H9 (cell line): ENCODE results near the gene OTULINL. TPM values are rescaled to one million over a fixed set of nuclear protein-coding genes. Genes with fewer than 3 reads are reported as not detected.

Experiments
- DNase-seq: peaks from one replicate; pipeline ENCODE4 v3.0.0-alpha.2; 2017
- H2AFZ ChIP-seq: one replicate; pipeline ENCODE4 v1.6.1; 2013; ENCODE audit warnings: mild to moderate bottlenecking, low read length, control low read depth, moderate library complexity
- H2AK5ac ChIP-seq: 2 replicates; pipeline ENCODE4 v1.6.1; 2013; ENCODE audit warnings: low read length, control low read depth, mixed read lengths; ENCODE audit not compliant: insufficient read length
- H2BK120ac ChIP-seq: one replicate; pipeline ENCODE4 v1.6.1; 2013; ENCODE audit warnings: low read depth, mild to moderate bottlenecking, low read length, control low read depth, inconsistent platforms; ENCODE audit not compliant: poor library complexity, severe bottlenecking
- H2BK12ac ChIP-seq: 2 replicates; pipeline ENCODE4 v1.6.1; 2013; ENCODE audit warnings: low read length, control low read depth, mixed read lengths, low read depth; ENCODE audit not compliant: insufficient read length
- H2BK15ac ChIP-seq: 2 replicates; pipeline ENCODE4 v1.6.1; 2013; ENCODE audit warnings: low read depth, low read length, control low read depth
- H2BK20ac ChIP-seq: one replicate; pipeline ENCODE4 v1.6.1; 2013; ENCODE audit warnings: low read depth, mild to moderate bottlenecking, low read length, control low read depth, inconsistent platforms; ENCODE audit not compliant: poor library complexity, severe bottlenecking
- H2BK5ac ChIP-seq: 2 replicates; pipeline ENCODE4 v1.6.1; 2013; ENCODE audit warnings: low read length, control low read depth, mixed read lengths; ENCODE audit not compliant: insufficient read length
- H3K14ac ChIP-seq: 2 replicates; pipeline ENCODE4 v1.6.1; 2013; ENCODE audit warnings: low read length, control low read depth; ENCODE audit not compliant: insufficient read depth
- H3K18ac ChIP-seq: 2 replicates; pipeline ENCODE4 v1.6.1; 2013; ENCODE audit warnings: low read depth, mild to moderate bottlenecking, mixed read lengths, low read length, control low read depth; ENCODE audit not compliant: insufficient read length
- H3K23ac ChIP-seq: 2 replicates; pipeline ENCODE4 v1.6.1; 2013; ENCODE audit warnings: low read length, control low read depth, mixed read lengths, low read depth; ENCODE audit not compliant: insufficient read length
- H3K23me2 ChIP-seq: 2 replicates; pipeline ENCODE4 v1.6.1; 2013; ENCODE audit warnings: low read depth, mild to moderate bottlenecking, mixed read lengths, low read length, control low read depth; ENCODE audit not compliant: insufficient read length, poor library complexity, severe bottlenecking
- H3K27ac ChIP-seq: 2 replicates; pipeline ENCODE4 v1.5.1; 2013; ENCODE audit warnings: low read length, control low read depth, mixed read lengths, low read depth; ENCODE audit not compliant: insufficient read length
- H3K27me3 ChIP-seq: 2 replicates; pipeline ENCODE4 v1.6.1; 2013; ENCODE audit warnings: low read length, control low read depth, inconsistent platforms; ENCODE audit not compliant: insufficient read depth
- H3K4ac ChIP-seq: 2 replicates; pipeline ENCODE4 v1.6.1; 2013; ENCODE audit warnings: low read depth, mild to moderate bottlenecking, control low read depth, inconsistent platforms, low read length, moderate library complexity
- H3K4me1 ChIP-seq: 2 replicates; pipeline ENCODE4 v1.6.1; 2013; ENCODE audit warnings: low read length, control low read depth, inconsistent platforms; ENCODE audit not compliant: insufficient read depth
- H3K4me2 ChIP-seq: 2 replicates; pipeline ENCODE4 v1.6.1; 2013; ENCODE audit warnings: low read length, control low read depth, mixed read lengths; ENCODE audit not compliant: insufficient read length, insufficient read depth
- H3K56ac ChIP-seq: 2 replicates; pipeline ENCODE4 v1.6.1; 2013; ENCODE audit warnings: low read depth, mild to moderate bottlenecking, mixed read lengths, low read length, control low read depth; ENCODE audit not compliant: insufficient read length
- H3K79me1 ChIP-seq: 2 replicates; pipeline ENCODE4 v1.6.1; 2013; ENCODE audit warnings: low read depth, mild to moderate bottlenecking, moderate library complexity, low read length, control low read depth, inconsistent platforms; ENCODE audit not compliant: insufficient read depth, poor library complexity, severe bottlenecking
- H3K79me2 ChIP-seq: 2 replicates; pipeline ENCODE4 v1.6.1; 2013; ENCODE audit warnings: low read length, control low read depth, inconsistent platforms; ENCODE audit not compliant: insufficient read depth
- H3K9ac ChIP-seq: 2 replicates; pipeline ENCODE4 v1.6.1; 2013; ENCODE audit warnings: low read length, control low read depth, mixed read lengths; ENCODE audit not compliant: insufficient read length; ENCODE audit errors: extremely low read depth
- H3K9me3 ChIP-seq: one replicate; pipeline ENCODE4 v1.6.1; 2013; ENCODE audit warnings: low read depth, low read length, inconsistent platforms; ENCODE audit not compliant: control insufficient read depth
- H3T11ph ChIP-seq: one replicate; pipeline ENCODE4 v1.6.1; 2013; ENCODE audit warnings: mild to moderate bottlenecking, low read length, control low read depth, inconsistent platforms
- H4K20me1 ChIP-seq: one replicate; pipeline ENCODE4 v1.6.1; 2013; ENCODE audit not compliant: control insufficient read depth, insufficient read length, insufficient read depth
- H4K5ac ChIP-seq: 2 replicates; pipeline ENCODE4 v1.6.1; 2013; ENCODE audit warnings: low read depth, mild to moderate bottlenecking, mixed read lengths, low read length, control low read depth; ENCODE audit not compliant: insufficient read length
- H4K8ac ChIP-seq: replicated peaks from 2 replicates; pipeline ENCODE4 v1.6.1; 2013; ENCODE audit warnings: low read length, control low read depth, mixed read lengths, low read depth; ENCODE audit not compliant: insufficient read length
- H4K91ac ChIP-seq: 2 replicates; pipeline ENCODE4 v1.6.1; 2013; ENCODE audit warnings: low read depth, mild to moderate bottlenecking, moderate library complexity, mixed read lengths, low read length, control low read depth; ENCODE audit not compliant: insufficient read length
- H3K27ac Mint-ChIP-seq, 3 experiments: 2 replicates in 2 of 3; 3 replicates in 1 of 3; pipeline ENCODE4 v1.8.0; 2020 to 2021; ENCODE audit warnings: mixed read lengths in 3 of 3, mild to moderate bottlenecking in 1 of 3, moderate library complexity in 1 of 3
- H3K27me3 Mint-ChIP-seq: 2 replicates; pipeline ENCODE4 v1.8.0; 2021; ENCODE audit warnings: low read depth, mild to moderate bottlenecking, moderate library complexity, mixed read lengths
- H3K36me3 Mint-ChIP-seq, 3 experiments: 2 replicates in 2 of 3; 3 replicates in 1 of 3; pipeline ENCODE4 v1.8.0; 2020 to 2021; ENCODE audit warnings: low read depth in 3 of 3, mixed read lengths in 3 of 3; ENCODE audit not compliant: insufficient read depth in 1 of 3
- H3K4me1 Mint-ChIP-seq, 2 experiments: 2 replicates each; pipeline ENCODE4 v1.8.0; 2020; ENCODE audit warnings: mixed read lengths in 2 of 2
- H3K4me3 Mint-ChIP-seq, 2 experiments: 2 replicates in 1 of 2; 3 replicates in 1 of 2; pipeline ENCODE4 v1.8.0; 2020 to 2021; ENCODE audit warnings: mild to moderate bottlenecking in 2 of 2, mixed read lengths in 2 of 2, moderate library complexity in 1 of 2
- H3K9me3 Mint-ChIP-seq, 2 experiments: 2 replicates in 1 of 2; 3 replicates in 1 of 2; pipeline ENCODE4 v1.8.0; 2020; ENCODE audit warnings: mild to moderate bottlenecking in 2 of 2, mixed read lengths in 2 of 2, moderate library complexity in 1 of 2
- WGBS: extraction: QIAGEN DNeasy Blood & Tissue Kit; methylation state at CpG from one replicate; pipeline ENCODE4 v1.1.7; 2013; ENCODE audit warnings: missing lambda C conversion rate, low lambda C conversion rate, mixed read lengths; ENCODE audit not compliant: insufficient read length; ENCODE audit errors: extremely low coverage; 5-methylcytosine and 5-hydroxymethylcytosine counted together
- total RNA-seq: library from RNA; stranded (reverse); gene quantifications from 2 replicates; pipeline ENCODE4 v1.2.1, GENCODE V29; 2021
- TF ChIP-seq, protein P1 (sequence below): fragments of 200-600 bp; sonication (generic); conservative IDR thresholded peaks from 3 replicates; pipeline ENCODE4 v1.8.0; 2021; ENCODE audit warnings: antibody characterized with exemption, mild to moderate bottlenecking

OTULINL gene
- total RNA-seq, 1 experiment from 2014 or later: 7.5 TPM

DNA sequence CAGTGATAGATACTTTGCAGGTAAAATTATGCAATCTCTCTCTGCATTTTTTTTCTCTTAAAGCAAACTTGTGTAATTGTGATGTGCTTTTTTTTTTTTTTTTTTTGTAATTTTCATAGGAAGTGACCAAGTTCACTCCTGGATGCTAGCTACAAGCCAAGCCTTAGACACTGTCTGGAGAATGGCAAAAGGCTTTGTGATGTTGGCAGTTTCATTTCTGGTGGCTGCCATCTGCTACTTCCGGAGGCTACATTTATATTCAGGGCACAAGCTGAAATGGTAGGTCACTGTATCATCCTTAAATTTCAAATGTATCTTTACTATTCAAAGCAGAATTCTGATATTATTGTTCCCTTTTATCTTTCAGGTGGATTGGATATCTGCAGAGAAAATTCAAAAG is 19.3 kb downstream of the OTULINL start:
- Mint-ChIP-seq H3K36me3 (peaks cover 3 to 31% (median 11%) of the 10 kb centered on the region in 3 experiments; a peak in 6 of 7 replicates), H3K27ac (no peak overlapping the region), H3K4me1 (peaks cover 0 to 4% of the 10 kb centered on the region in 2 experiments; a peak in 1 of 4 replicates), H3K27me3 (no peaks in the 10 kb centered on the region; the same call in 1 of the 2 replicates), H3K9me3 (peaks cover 4 to 7% of the 10 kb centered on the region in 2 experiments; a peak in 3 of 5 replicates), H3K4me3 (no peak overlapping the region)
- no peak overlapping the region for H2BK15ac ChIP-seq
- DNase-seq: no peak
- no peak overlapping the region for H3K4me2 ChIP-seq
- H3K56ac ChIP-seq: no peak overlapping the region
- no peak overlapping the region for H2AFZ ChIP-seq
- WGBS: no CpG with 5 or more reads among the region's 1 CpG
- TF ChIP-seq, protein P1, sequence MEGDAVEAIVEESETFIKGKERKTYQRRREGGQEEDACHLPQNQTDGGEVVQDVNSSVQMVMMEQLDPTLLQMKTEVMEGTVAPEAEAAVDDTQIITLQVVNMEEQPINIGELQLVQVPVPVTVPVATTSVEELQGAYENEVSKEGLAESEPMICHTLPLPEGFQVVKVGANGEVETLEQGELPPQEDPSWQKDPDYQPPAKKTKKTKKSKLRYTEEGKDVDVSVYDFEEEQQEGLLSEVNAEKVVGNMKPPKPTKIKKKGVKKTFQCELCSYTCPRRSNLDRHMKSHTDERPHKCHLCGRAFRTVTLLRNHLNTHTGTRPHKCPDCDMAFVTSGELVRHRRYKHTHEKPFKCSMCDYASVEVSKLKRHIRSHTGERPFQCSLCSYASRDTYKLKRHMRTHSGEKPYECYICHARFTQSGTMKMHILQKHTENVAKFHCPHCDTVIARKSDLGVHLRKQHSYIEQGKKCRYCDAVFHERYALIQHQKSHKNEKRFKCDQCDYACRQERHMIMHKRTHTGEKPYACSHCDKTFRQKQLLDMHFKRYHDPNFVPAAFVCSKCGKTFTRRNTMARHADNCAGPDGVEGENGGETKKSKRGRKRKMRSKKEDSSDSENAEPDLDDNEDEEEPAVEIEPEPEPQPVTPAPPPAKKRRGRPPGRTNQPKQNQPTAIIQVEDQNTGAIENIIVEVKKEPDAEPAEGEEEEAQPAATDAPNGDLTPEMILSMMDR: no peak
- H3K14ac ChIP-seq: no peak overlapping the region
- H2BK120ac ChIP-seq: no peak overlapping the region
- H3K23me2 ChIP-seq: no peaks in the 10 kb centered on the region
- H3K79me1 ChIP-seq: no peaks in the 10 kb centered on the region
- no peak overlapping the region for H2AK5ac ChIP-seq
- no peaks in the 10 kb centered on the region for H3K79me2 ChIP-seq
- H4K5ac ChIP-seq: no peak overlapping the region
- H3K4me1 ChIP-seq: no peaks in the 10 kb centered on the region
- no peaks in the 10 kb centered on the region for H3K9me3 ChIP-seq
- no peak overlapping the region for H3T11ph ChIP-seq
- H4K20me1 ChIP-seq: no peaks in the 10 kb centered on the region
- no peak overlapping the region for H4K8ac ChIP-seq
- H4K91ac ChIP-seq: no peak overlapping the region
- H3K18ac ChIP-seq: no peak overlapping the region
- no peak overlapping the region for H3K27ac ChIP-seq
- H3K27me3 ChIP-seq: no peaks in the 10 kb centered on the region
- H3K9ac ChIP-seq: no peak overlapping the region
- H2BK20ac ChIP-seq: no peak overlapping the region
- no peak overlapping the region for H3K23ac ChIP-seq
- H2BK12ac ChIP-seq: no peak overlapping the region
- no peak overlapping the region for H3K4ac ChIP-seq
- H2BK5ac ChIP-seq: no peak overlapping the region
